Measurements from ENCODE around the gene NVL.
"Not testable (repeated sequence)": the region's sequence is repeated elsewhere in the genome, so short reads cannot be mapped to it uniquely, and the experiment has no call there.

The NVL gene

GRCh38 chr1:224329842-224330753 lies at the start of gene NVL:
NVL (minus strand) TSS chr1:224330172; CDS start chr1:224330127, 45 bp downstream.
- DNase-seq, result peak; percentile 75

- DNase-seq, result no peak
These were observed 49.1 kb upstream of the NVL start for GRCh38 chr1:224378855-224379631.

GRCh38 chr1:224377676-224378006 lies 47.7 kb upstream of the NVL start:
- DNase-seq, result no peak

- DNase-seq, result no peak
These were observed 45.1 kb upstream of the NVL start for GRCh38 chr1:224375059-224375458.

- DNase-seq, result no peak
These were observed 43.1 kb upstream of the NVL start for GRCh38 chr1:224373008-224373590.

GRCh38 chr1:224368409-224368808 lies 38.4 kb upstream of the NVL start:
- DNase-seq, result no peak

- DNase-seq, result no peak
These were observed 29.2 kb upstream of the NVL start for GRCh38 chr1:224359207-224359606.

GRCh38 chr1:224358237-224358636 lies 28.3 kb upstream of the NVL start:
- no peak for DNase-seq

- DNase-seq, result no peak
These were observed 27.7 kb upstream of the NVL start for GRCh38 chr1:224357626-224358124.

GRCh38 chr1:224356685-224357625 lies 27.0 kb upstream of the NVL start, which contains the start of gene CNIH4:
CNIH4 (plus strand) TSS chr1:224356879; CDS start chr1:224356925, 46 bp downstream.
- DNase-seq, result peak; percentile 89

- DNase-seq, result no peak
These were observed 24.3 kb upstream of the NVL start for GRCh38 chr1:224353975-224354925.

- DNase-seq, result not testable (repeated sequence)
These were observed 22.6 kb upstream of the NVL start for GRCh38 chr1:224352436-224353085.

- not testable (repeated sequence) for DNase-seq
These were observed 19.7 kb upstream of the NVL start for GRCh38 chr1:224349716-224350115.

- no peak for DNase-seq
These were observed 18.2 kb upstream of the NVL start for GRCh38 chr1:224348137-224348536.

GRCh38 chr1:224343679-224344078 lies 13.7 kb upstream of the NVL start:
- no peak for DNase-seq

GRCh38 chr1:224340453-224341384 lies 10.7 kb upstream of the NVL start:
- DNase-seq, result peak; percentile 31

- no peak for DNase-seq
These were observed 9.6 kb upstream of the NVL start for GRCh38 chr1:224339442-224340033.

GRCh38 chr1:224338150-224338838 lies 8.3 kb upstream of the NVL start:
- DNase-seq, result no peak
